ENCODE results near the gene TLE3. TPM values are rescaled to one million over a fixed set of nuclear protein-coding genes. Genes with fewer than 3 reads are reported as not detected.

The TLE3 gene
- total RNA-seq, 1 experiment from 2014 or later: 98.2 TPM

- no peak overlapping the region for H2BK15ac ChIP-seq (ENCODE audit: low read depth, low read length)
- no peak overlapping the region for H3K9ac ChIP-seq (ENCODE audit: extremely low read depth, insufficient read length, low read length)
- no peak overlapping the region for H4K5ac ChIP-seq (ENCODE audit: insufficient read length, low read depth, low read length)
- no peak overlapping the region for H3K14ac ChIP-seq (ENCODE audit: insufficient read depth, low read length)
- no peak overlapping the region for H3K4ac ChIP-seq (ENCODE audit: low read depth, low read length)
- no peak overlapping the region for H2BK20ac ChIP-seq (ENCODE audit: low read depth, low read length, poor library complexity, severe bottlenecking)
- WGBS (ENCODE audit: extremely low coverage, insufficient read length, low lambda C conversion rate): no CpG with 5 or more reads among the region's 2 CpGs
- H2BK120ac ChIP-seq (ENCODE audit: low read depth, low read length, poor library complexity, severe bottlenecking): no peak overlapping the region
- TF ChIP-seq CTCF (conservative IDR thresholded peaks at IDR 0.05): no peak
- no peak overlapping the region for H2BK12ac ChIP-seq (ENCODE audit: insufficient read length, low read depth, low read length)
- no peaks in the 10 kb centered on the region for H3K36me3 Mint-ChIP-seq (ENCODE audit: insufficient read depth in 1 of 3, low read depth in 3 of 3)
- no peaks in the 10 kb centered on the region for H3K79me1 ChIP-seq (ENCODE audit: insufficient read depth, low read depth, low read length, poor library complexity, severe bottlenecking)
- no peak overlapping the region for H3K56ac ChIP-seq (ENCODE audit: insufficient read length, low read depth, low read length)
- H4K8ac ChIP-seq (replicated peaks; ENCODE audit: insufficient read length, low read depth, low read length): no peak overlapping the region
- no peaks in the 10 kb centered on the region; the same call in 1 of the 2 replicates for H3K4me1 ChIP-seq (ENCODE audit: insufficient read depth, low read length)
- H3K4me3 Mint-ChIP-seq: no peak overlapping the region
- no peaks in the 10 kb centered on the region for H4K20me1 ChIP-seq (ENCODE audit: control insufficient read depth, insufficient read depth, insufficient read length)
- H4K91ac ChIP-seq (ENCODE audit: insufficient read length, low read depth, low read length): no peak overlapping the region
- H3K23me2 ChIP-seq (ENCODE audit: insufficient read length, low read depth, low read length, poor library complexity, severe bottlenecking): no peaks in the 10 kb centered on the region
- H3K27me3 Mint-ChIP-seq (ENCODE audit: low read depth): peaks cover 49% of the 10 kb centered on the region
- no peak overlapping the region for H2AFZ ChIP-seq (ENCODE audit: low read length)
- no peak overlapping the region for H2AK5ac ChIP-seq (ENCODE audit: insufficient read length, low read length)
- H3K9me3 Mint-ChIP-seq: no peaks in the 10 kb centered on the region; a peak in 1 of 5 replicates
- H3K9me3 ChIP-seq (ENCODE audit: control insufficient read depth, low read depth, low read length): no peaks in the 10 kb centered on the region
- no peak overlapping the region for H3K27ac ChIP-seq (ENCODE audit: insufficient read length, low read depth, low read length)
- DNase-seq: no peak
- H3K27ac Mint-ChIP-seq: no peak overlapping the region
- H3K23ac ChIP-seq (ENCODE audit: insufficient read length, low read depth, low read length): no peak overlapping the region
- no peak overlapping the region for H3K18ac ChIP-seq (ENCODE audit: insufficient read length, low read depth, low read length)
- no peak overlapping the region for H3T11ph ChIP-seq (ENCODE audit: low read length)
- no peaks in the 10 kb centered on the region for H3K79me2 ChIP-seq (ENCODE audit: insufficient read depth, low read length)
- no peak overlapping the region for H3K4me2 ChIP-seq (ENCODE audit: insufficient read depth, insufficient read length, low read length)
- H3K27me3 ChIP-seq (ENCODE audit: insufficient read depth, low read length): no peaks in the 10 kb centered on the region
- H2BK5ac ChIP-seq (ENCODE audit: insufficient read length, low read length): no peak overlapping the region
- peaks cover 23 to 29% of the 10 kb centered on the region in 2 experiments for H3K4me1 Mint-ChIP-seq
Measured at GRCh38 chr15:70109978-70110377, 12.3 kb upstream of the TLE3 start.

Measured in H9 (cell line).